Peyer's patch (tissue), 4 donors: ENCODE data around the gene SRCIN1. TPM values are rescaled to one million over a fixed set of nuclear protein-coding genes. Genes with fewer than 3 reads are reported as not detected.

Source experiments
- DNase-seq, 3 donors: peaks; one replicate each; pipeline ENCODE4 v3.0.0-alpha.2; 2017 to 2019
- H3K27ac ChIP-seq, 4 donors: fragments of 200-600 bp; sonication (generic); one replicate each; pipeline ENCODE4 v1.5.1; 2016 to 2019
- H3K27me3 ChIP-seq, 2 donors: fragments of 200-600 bp; sonication (generic); one replicate each; pipeline ENCODE4 v1.5.1; 2019
- H3K36me3 ChIP-seq, 3 donors: fragments of 200-600 bp; sonication (generic); one replicate each; pipeline ENCODE4 v1.5.1; 2016 to 2019
- H3K4me1 ChIP-seq, 4 donors: fragments of 200-600 bp; sonication (generic); one replicate each; pipeline ENCODE4 v1.5.1; 2016 to 2019
- H3K4me3 ChIP-seq, 4 donors: fragments of 200-600 bp; sonication (generic); 1 replicate in 3 of 4; 2 replicates in 1 of 4; pipeline ENCODE4 v1.5.1; 2016 to 2019; ENCODE audit warnings: mild to moderate bottlenecking in 1 of 4
- H3K9me3 ChIP-seq, 4 donors: fragments of 200-600 bp; sonication (generic); one replicate each; pipeline ENCODE4 v1.5.1; 2016 to 2019; ENCODE audit warnings: mild to moderate bottlenecking in 1 of 4
- CTCF ChIP-seq, 6 experiments: fragments of 450-650 bp in 4 of 6; fragments of 200-600 bp in 2 of 6; sonication (generic) in 1 of 6; IDR thresholded peaks; one replicate each; pipeline ENCODE4 v1.5.1; 2017 to 2019; ENCODE audit warnings: antibody characterized with exemption in 6 of 6, mild to moderate bottlenecking in 3 of 6, moderate library complexity in 1 of 6
- POLR2A ChIP-seq, 2 donors: fragments of 450-650 bp; IDR thresholded peaks; one replicate each; pipeline ENCODE4 v1.5.1; 2017; ENCODE audit warnings: antibody characterized with exemption in 2 of 2, mild to moderate bottlenecking in 2 of 2, moderate library complexity in 2 of 2
- total RNA-seq, 4 donors: library from RNA; depleted of rRNA; stranded (reverse); fragments of >200 nt; gene quantifications; one replicate each; pipeline ENCODE4 v1.1.0, GENCODE V29; 2016

The SRCIN1 gene
- total RNA-seq, 4 donors from 2014 or later = 3.2 to 10.6 (median 8.4) TPM

DNA sequence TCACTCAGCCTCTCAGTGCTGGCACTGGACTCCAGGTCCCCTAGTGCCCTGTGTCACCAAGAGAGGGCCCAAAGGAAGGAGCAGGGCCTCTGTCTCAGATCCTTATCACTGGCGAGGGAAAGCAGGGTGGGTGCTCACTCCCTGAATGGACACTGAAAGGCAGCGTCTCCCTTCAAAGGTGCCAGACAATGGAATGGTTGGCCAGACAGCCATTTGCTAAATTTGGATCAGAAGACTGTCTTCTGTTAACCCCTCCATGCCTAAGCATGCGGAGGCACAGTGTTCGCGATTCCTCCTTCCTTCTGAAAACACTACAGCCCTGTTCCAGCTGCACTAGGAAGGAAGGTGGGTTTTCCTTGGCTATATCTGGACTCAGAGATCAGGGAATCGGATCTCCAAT, 48.4 kb downstream of the SRCIN1 start:
- Histone ChIP-seq H3K4me1 (peaks cover 0 to 31% (median 5%) of the 10 kb centered on the region in 4 donors), H3K9me3 (peaks cover 0 to 4% (median 0%) of the 10 kb centered on the region in 4 donors), H3K27ac (peak overlapping the region in 1 of 4 donors; percentile 15), H3K4me3 (no peak overlapping the region), H3K27me3 (peaks cover 0 to 20% of the 10 kb centered on the region in 2 donors), H3K36me3 (no peaks in the 10 kb centered on the region)
- no peak for TF ChIP-seq CTCF (IDR thresholded peaks at IDR 0.05)
- TF ChIP-seq POLR2A (IDR thresholded peaks at IDR 0.05) = no peak
- no peak for DNase-seq

DNA sequence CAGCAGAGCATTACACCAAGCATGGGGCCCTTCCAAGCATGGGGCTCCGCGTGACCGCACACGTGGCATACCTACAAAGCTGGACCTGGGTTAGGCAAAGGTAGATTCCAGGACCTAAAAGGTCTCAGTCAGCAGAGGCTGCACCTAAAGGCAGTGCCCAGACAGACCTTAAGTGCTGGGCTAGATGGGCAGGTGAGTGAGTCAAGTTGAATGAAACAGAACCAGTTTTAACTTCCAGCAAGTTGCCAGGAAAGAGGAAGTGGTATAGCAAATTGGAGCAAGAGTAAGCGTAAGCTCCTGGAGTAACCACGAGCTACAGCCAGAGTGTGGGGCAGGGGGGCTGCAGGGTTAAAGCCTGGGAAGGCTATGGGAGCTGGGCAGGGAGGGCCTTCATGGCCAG, 49.5 kb downstream of the SRCIN1 start:
- Histone ChIP-seq H3K27me3 (peaks cover 0 to 8% of the 10 kb centered on the region in 2 donors), H3K4me3 (no peak overlapping the region), H3K9me3 (no peaks in the 10 kb centered on the region), H3K36me3 (no peaks in the 10 kb centered on the region), H3K27ac (no peak overlapping the region), H3K4me1 (peaks cover 0 to 31% (median 5%) of the 10 kb centered on the region in 4 donors)
- TF ChIP-seq CTCF (IDR thresholded peaks at IDR 0.05) (no peak), POLR2A (IDR thresholded peaks at IDR 0.05) (no peak)
- DNase-seq = no peak

DNA sequence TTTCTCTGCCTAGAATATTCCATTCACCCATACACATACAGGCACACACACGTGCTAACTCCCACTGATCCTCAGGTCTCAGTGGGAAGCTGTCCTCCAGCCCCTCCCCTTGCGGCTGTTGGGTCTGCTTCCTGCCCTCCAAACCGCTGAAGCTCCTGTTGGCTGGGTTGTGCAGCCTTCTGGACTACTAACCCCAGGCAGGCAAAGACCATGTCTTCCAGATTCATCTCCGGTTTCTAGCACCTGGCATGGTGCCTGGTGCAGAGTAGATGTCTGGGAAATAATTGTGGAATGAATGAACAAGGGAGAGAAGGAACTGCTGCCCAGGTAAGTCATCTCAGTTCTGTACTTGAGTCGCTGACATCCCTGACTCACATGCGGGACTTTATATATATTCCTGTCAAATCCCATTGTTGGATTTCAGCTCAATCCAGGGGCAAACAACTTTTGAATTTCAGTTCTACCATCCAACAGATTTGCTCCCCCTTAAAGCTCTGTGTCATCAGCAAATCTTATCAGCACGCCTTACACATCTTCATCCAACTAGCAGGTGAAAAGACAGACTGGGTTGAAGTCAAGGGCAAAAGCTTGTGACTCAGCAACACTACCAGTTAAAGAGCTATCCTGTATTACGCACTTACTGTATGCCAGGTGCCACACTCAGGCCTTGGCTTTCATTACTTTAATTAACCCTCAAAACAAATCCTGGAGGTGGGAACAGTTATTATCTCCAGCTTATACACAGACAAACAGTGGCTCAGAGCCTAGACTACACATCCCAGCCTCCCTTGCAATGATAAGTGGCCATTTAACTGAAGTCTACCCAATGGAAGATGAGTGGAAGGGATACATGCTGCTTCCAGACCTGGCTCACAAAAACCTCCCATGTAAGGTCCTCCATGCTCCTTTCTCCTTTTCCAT, 51.1 kb downstream of the SRCIN1 start:
- TF ChIP-seq CTCF (IDR thresholded peaks at IDR 0.05) = no peak
- no peak for TF ChIP-seq POLR2A (IDR thresholded peaks at IDR 0.05)
- H3K27ac ChIP-seq = no peak overlapping the region
- no peaks in the 10 kb centered on the region for H3K36me3 ChIP-seq
- peaks cover 0 to 24% (median 2%) of the 10 kb centered on the region in 4 donors for H3K4me1 ChIP-seq
- no peaks in the 10 kb centered on the region for H3K9me3 ChIP-seq
- H3K27me3 ChIP-seq = no peaks in the 10 kb centered on the region
- no peak for DNase-seq
- H3K4me3 ChIP-seq = no peak overlapping the region

DNA sequence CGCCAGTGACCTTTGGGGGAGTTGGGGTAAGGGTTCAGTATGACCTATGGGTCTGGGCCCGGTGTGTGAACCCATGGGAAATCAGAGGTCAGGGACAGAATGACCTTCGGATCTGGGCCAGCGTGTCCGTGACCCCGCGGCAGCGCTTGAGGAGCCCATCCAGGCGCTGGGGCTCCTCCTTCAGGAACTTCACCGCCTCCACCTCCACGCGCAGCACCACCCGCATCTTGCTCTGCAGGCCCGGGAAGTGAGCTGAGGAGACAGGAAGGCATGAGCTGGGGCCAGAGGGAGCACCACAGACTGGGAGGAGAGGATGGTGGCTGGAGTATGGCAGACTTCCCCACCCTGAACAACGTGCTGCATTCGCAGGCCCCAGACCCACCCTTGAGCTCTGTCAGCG, 53.4 kb downstream of the SRCIN1 start:
- peaks cover 0 to 2% (median 0%) of the 10 kb centered on the region in 4 donors for H3K4me1 ChIP-seq
- no peak for DNase-seq
- H3K9me3 ChIP-seq = no peaks in the 10 kb centered on the region
- TF ChIP-seq POLR2A (IDR thresholded peaks at IDR 0.05) = no peak
- TF ChIP-seq CTCF (IDR thresholded peaks at IDR 0.05) = no peak
- no peaks in the 10 kb centered on the region for H3K36me3 ChIP-seq
- H3K4me3 ChIP-seq = no peak overlapping the region
- no peak overlapping the region for H3K27ac ChIP-seq
- no peaks in the 10 kb centered on the region for H3K27me3 ChIP-seq

GRCh38 chr17:38551121-38551520, 54.6 kb downstream of the SRCIN1 start:
- no peaks in the 10 kb centered on the region for H3K36me3 ChIP-seq
- no peak overlapping the region for H3K4me3 ChIP-seq
- H3K9me3 ChIP-seq = no peaks in the 10 kb centered on the region
- no peak overlapping the region for H3K27ac ChIP-seq
- TF ChIP-seq CTCF (IDR thresholded peaks at IDR 0.05) (no peak), POLR2A (IDR thresholded peaks at IDR 0.05) (no peak)
- no peaks in the 10 kb centered on the region for H3K4me1 ChIP-seq
- no peaks in the 10 kb centered on the region for H3K27me3 ChIP-seq
- no peak for DNase-seq
